Loucy (cell line): ENCODE results near the gene CACFD1.

Experiments used
- H2AFZ ChIP-seq: fragments of 200-600 bp; sonication (generic); 2 replicates; pipeline ENCODE4 v1.6.0; 2016; ENCODE audit warnings: antibody characterized with exemption, mild to moderate bottlenecking, low read length, moderate library complexity
- H3F3A ChIP-seq: fragments of 200-600 bp; 2 replicates; pipeline ENCODE4 v1.6.0; 2016; ENCODE audit warnings: antibody characterized with exemption, low read depth, mild to moderate bottlenecking
- H3K27me3 ChIP-seq: fragments of 200-600 bp; sonication (generic); 2 replicates; pipeline ENCODE4 v1.6.1; 2014; ENCODE audit warnings: low read length, mild to moderate bottlenecking; ENCODE audit not compliant: insufficient read depth, poor library complexity, severe bottlenecking
- H3K36me3 ChIP-seq: fragments of 200-600 bp; sonication (generic); 2 replicates; pipeline ENCODE4 v1.6.1; 2016; ENCODE audit warnings: low read length; ENCODE audit not compliant: insufficient read depth
- H3K4me1 ChIP-seq: fragments of 200-600 bp; sonication (generic); 2 replicates; pipeline ENCODE4 v1.5.1; 2014; ENCODE audit warnings: low read length, mild to moderate bottlenecking; ENCODE audit not compliant: insufficient read depth, poor library complexity, severe bottlenecking
- H3K4me2 ChIP-seq: fragments of 200-600 bp; sonication (generic); 2 replicates; pipeline ENCODE4 v1.6.0; 2014; ENCODE audit warnings: antibody characterized with exemption, low read length, low read depth, mild to moderate bottlenecking; ENCODE audit not compliant: poor library complexity, severe bottlenecking
- H3K4me3 ChIP-seq: fragments of 200-600 bp; sonication (generic); 2 replicates; pipeline ENCODE4 v1.5.1; 2014; ENCODE audit warnings: low read length, mild to moderate bottlenecking, mixed read lengths; ENCODE audit not compliant: poor library complexity, severe bottlenecking
- H3K79me2 ChIP-seq: fragments of 200-600 bp; sonication (generic); 2 replicates; pipeline ENCODE4 v1.6.1; 2014; ENCODE audit warnings: low read length; ENCODE audit not compliant: insufficient read depth
- H3K9ac ChIP-seq: fragments of 200-600 bp; sonication (generic); 2 replicates; pipeline ENCODE4 v1.6.0; 2014; ENCODE audit warnings: mild to moderate bottlenecking, low read depth, low read length, moderate library complexity; ENCODE audit not compliant: poor library complexity, severe bottlenecking
- H3K9me2 ChIP-seq: fragments of 200-600 bp; sonication (generic); replicated peaks from 2 replicates; pipeline ENCODE4 v1.6.1; 2016; ENCODE audit warnings: low read depth, low read length, mixed read lengths
- H3K9me3 ChIP-seq: fragments of 200-600 bp; sonication (generic); 2 replicates; pipeline ENCODE4 v1.6.1; 2014; ENCODE audit warnings: mild to moderate bottlenecking, antibody characterized with exemption, low read length, low read depth; ENCODE audit not compliant: insufficient read depth
- H4K20me1 ChIP-seq: fragments of 200-600 bp; sonication (generic); 2 replicates; pipeline ENCODE4 v1.6.0; 2014; ENCODE audit warnings: antibody characterized with exemption, low read length, mild to moderate bottlenecking; ENCODE audit not compliant: insufficient read depth, poor library complexity, severe bottlenecking
- CTCF ChIP-seq: fragments of 200-600 bp; sonication (generic); conservative IDR thresholded peaks from 2 replicates; pipeline ENCODE4 v1.5.1; 2014; ENCODE audit warnings: mild to moderate bottlenecking, antibody characterized with exemption, low read length
- EZH2phosphoT487 ChIP-seq: fragments of 200-600 bp; IDR thresholded peaks from 2 replicates; pipeline ENCODE4 v1.6.1; 2018; ENCODE audit warnings: antibody characterized with exemption, mild to moderate bottlenecking, moderate library complexity, borderline replicate concordance

CACFD1 gene

GRCh38 chr9:133476941-133477340, 17.2 kb downstream of the CACFD1 start:
- no peak overlapping the region for H2AFZ ChIP-seq
- H3K27me3 ChIP-seq, result no peaks in the 10 kb centered on the region
- H3K4me3 ChIP-seq, result peak overlapping the region; percentile 13
- H3K79me2 ChIP-seq, result peaks cover 35% of the 10 kb centered on the region
- H3K4me1 ChIP-seq, result peaks cover 68% of the 10 kb centered on the region
- H3K9me2 ChIP-seq, result no peaks in the 10 kb centered on the region
- no peaks in the 10 kb centered on the region for H3K36me3 ChIP-seq
- H3F3A ChIP-seq, result peaks cover 17% of the 10 kb centered on the region
- H3K4me2 ChIP-seq, result peak overlapping the region; percentile 97
- peak overlapping the region; percentile 86 for H3K9ac ChIP-seq
- no peaks in the 10 kb centered on the region for H4K20me1 ChIP-seq
- no peak for TF ChIP-seq EZH2phosphoT487
- TF ChIP-seq CTCF, result no peak
- no peaks in the 10 kb centered on the region for H3K9me3 ChIP-seq

GRCh38 chr9:133477461-133477860, 17.7 kb downstream of the CACFD1 start:
- Histone ChIP-seq H3K4me2 (peak overlapping the region; percentile 97), H3F3A (peaks cover 17% of the 10 kb centered on the region), H2AFZ (no peak overlapping the region), H3K36me3 (no peaks in the 10 kb centered on the region), H3K9me2 (no peaks in the 10 kb centered on the region), H3K79me2 (peaks cover 35% of the 10 kb centered on the region), H3K9me3 (no peaks in the 10 kb centered on the region), H3K4me1 (peaks cover 71% of the 10 kb centered on the region), H3K9ac (peak overlapping the region; percentile 86), H4K20me1 (no peaks in the 10 kb centered on the region), H3K4me3 (peak overlapping the region; percentile 81), H3K27me3 (no peaks in the 10 kb centered on the region)
- no peak for TF ChIP-seq EZH2phosphoT487
- no peak for TF ChIP-seq CTCF

- peaks cover 64% of the 10 kb centered on the region for H3K4me1 ChIP-seq
- H4K20me1 ChIP-seq, result no peaks in the 10 kb centered on the region
- peak overlapping the region; percentile 97 for H3K4me2 ChIP-seq
- H2AFZ ChIP-seq, result no peak overlapping the region
- no peaks in the 10 kb centered on the region for H3K27me3 ChIP-seq
- no peaks in the 10 kb centered on the region for H3K36me3 ChIP-seq
- peaks cover 33% of the 10 kb centered on the region for H3K79me2 ChIP-seq
- H3K9me2 ChIP-seq, result no peaks in the 10 kb centered on the region
- H3K9ac ChIP-seq, result peak overlapping the region; percentile 86
- H3K4me3 ChIP-seq, result peak overlapping the region; percentile 81
- H3F3A ChIP-seq, result peaks cover 17% of the 10 kb centered on the region
- H3K9me3 ChIP-seq, result no peaks in the 10 kb centered on the region
- TF ChIP-seq EZH2phosphoT487 (no peak), CTCF (no peak)
Observed at GRCh38 chr9:133477992-133478850, 18.4 kb downstream of the CACFD1 start.
